Gastroesophageal sphincter (tissue), 3 donors: ENCODE data around the gene ATF3.

Source experiments
- EP300 ChIP-seq: sonication (generic); formaldehyde crosslinking; IDR thresholded peaks from one replicate; pipeline ENCODE4 v1.6.1; 2017; ENCODE audit warnings: antibody characterized with exemption, mild to moderate bottlenecking
- POLR2A ChIP-seq, 2 donors: fragments of 450-650 bp; IDR thresholded peaks; one replicate each; pipeline ENCODE4 v1.6.1; 2017; ENCODE audit warnings: antibody characterized with exemption in 2 of 2, mild to moderate bottlenecking in 2 of 2, moderate library complexity in 1 of 2
- POLR2AphosphoS5 ChIP-seq: sonication (generic); formaldehyde crosslinking; IDR thresholded peaks from one replicate; pipeline ENCODE4 v1.6.1; 2017; ENCODE audit warnings: antibody characterized with exemption
- TF ChIP-seq, protein P1 (sequence below), 4 experiments: fragments of 200-600 bp in 2 of 4; fragments of 450-650 bp in 2 of 4; sonication (generic) in 1 of 4; IDR thresholded peaks; one replicate each; pipeline ENCODE4 v1.5.1; 2017 to 2019; ENCODE audit warnings: antibody characterized with exemption in 4 of 4, mild to moderate bottlenecking in 2 of 4, moderate library complexity in 2 of 4

DNA sequence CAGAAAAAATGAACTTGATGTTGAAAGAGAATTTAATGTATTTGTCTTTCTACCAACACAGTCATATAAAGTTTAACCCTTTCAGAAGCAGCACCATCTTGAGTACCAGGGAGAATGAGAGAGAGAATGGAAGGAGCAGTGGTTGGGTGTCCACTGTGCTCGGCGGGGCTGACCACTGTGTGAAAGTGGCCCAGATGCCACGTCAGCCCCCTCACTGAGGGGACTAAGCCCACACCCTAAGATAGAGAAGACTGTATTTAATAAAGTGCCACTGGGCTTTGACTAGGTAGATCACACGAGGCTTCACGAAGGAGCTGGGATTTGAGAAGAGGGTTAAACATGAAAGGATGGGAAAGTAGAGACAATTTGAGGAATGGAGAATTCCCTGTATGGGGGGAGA, 59.9 kb downstream of the ATF3 start:
- TF ChIP-seq, protein P1, sequence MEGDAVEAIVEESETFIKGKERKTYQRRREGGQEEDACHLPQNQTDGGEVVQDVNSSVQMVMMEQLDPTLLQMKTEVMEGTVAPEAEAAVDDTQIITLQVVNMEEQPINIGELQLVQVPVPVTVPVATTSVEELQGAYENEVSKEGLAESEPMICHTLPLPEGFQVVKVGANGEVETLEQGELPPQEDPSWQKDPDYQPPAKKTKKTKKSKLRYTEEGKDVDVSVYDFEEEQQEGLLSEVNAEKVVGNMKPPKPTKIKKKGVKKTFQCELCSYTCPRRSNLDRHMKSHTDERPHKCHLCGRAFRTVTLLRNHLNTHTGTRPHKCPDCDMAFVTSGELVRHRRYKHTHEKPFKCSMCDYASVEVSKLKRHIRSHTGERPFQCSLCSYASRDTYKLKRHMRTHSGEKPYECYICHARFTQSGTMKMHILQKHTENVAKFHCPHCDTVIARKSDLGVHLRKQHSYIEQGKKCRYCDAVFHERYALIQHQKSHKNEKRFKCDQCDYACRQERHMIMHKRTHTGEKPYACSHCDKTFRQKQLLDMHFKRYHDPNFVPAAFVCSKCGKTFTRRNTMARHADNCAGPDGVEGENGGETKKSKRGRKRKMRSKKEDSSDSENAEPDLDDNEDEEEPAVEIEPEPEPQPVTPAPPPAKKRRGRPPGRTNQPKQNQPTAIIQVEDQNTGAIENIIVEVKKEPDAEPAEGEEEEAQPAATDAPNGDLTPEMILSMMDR (IDR thresholded peaks at IDR 0.05), result no peak
- no peak for TF ChIP-seq POLR2AphosphoS5
- TF ChIP-seq EP300, result no peak
- no peak for TF ChIP-seq POLR2A (IDR thresholded peaks at IDR 0.05)
